AG10803 (cell line): ENCODE results near the gene NUCKS1.

Experiments used
- DNase-seq: peaks from one replicate; pipeline ENCODE4 v3.0.0; 2010; ENCODE audit warnings: low read depth
- H3K4me3 ChIP-seq: 2 replicates; pipeline ENCODE4 v1.5.1; 2011; ENCODE audit warnings: mild to moderate bottlenecking, low read length, control low read depth
- TF ChIP-seq, protein P1 (sequence below): conservative IDR thresholded peaks from 2 replicates; pipeline ENCODE4 v1.5.1; 2011; ENCODE audit warnings: mild to moderate bottlenecking, low read length, control low read depth, inconsistent platforms

NUCKS1 gene

DNA sequence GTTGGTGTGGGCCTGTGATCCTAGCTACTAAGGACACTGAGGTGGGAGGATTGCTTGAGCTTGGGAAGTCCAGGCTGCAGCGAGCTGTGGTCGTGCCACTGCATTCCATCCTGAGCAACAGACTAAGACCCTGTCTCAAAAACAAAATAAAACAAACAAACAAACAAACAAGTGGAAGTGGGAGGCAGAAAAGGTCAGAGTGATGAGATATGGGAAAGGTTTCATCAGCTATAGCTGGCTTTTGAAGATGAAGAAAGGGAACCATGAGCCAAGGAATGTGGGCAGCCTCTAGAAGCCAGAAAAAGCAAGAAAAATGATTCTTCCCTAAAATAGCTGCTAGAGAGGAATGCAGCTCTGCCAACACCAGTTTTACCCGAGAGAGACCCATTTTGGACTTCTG, 10.6 kb upstream of the NUCKS1 start:
- no peak for DNase-seq
- TF ChIP-seq, protein P1, sequence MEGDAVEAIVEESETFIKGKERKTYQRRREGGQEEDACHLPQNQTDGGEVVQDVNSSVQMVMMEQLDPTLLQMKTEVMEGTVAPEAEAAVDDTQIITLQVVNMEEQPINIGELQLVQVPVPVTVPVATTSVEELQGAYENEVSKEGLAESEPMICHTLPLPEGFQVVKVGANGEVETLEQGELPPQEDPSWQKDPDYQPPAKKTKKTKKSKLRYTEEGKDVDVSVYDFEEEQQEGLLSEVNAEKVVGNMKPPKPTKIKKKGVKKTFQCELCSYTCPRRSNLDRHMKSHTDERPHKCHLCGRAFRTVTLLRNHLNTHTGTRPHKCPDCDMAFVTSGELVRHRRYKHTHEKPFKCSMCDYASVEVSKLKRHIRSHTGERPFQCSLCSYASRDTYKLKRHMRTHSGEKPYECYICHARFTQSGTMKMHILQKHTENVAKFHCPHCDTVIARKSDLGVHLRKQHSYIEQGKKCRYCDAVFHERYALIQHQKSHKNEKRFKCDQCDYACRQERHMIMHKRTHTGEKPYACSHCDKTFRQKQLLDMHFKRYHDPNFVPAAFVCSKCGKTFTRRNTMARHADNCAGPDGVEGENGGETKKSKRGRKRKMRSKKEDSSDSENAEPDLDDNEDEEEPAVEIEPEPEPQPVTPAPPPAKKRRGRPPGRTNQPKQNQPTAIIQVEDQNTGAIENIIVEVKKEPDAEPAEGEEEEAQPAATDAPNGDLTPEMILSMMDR: no peak
- no peak overlapping the region for H3K4me3 ChIP-seq

DNA sequence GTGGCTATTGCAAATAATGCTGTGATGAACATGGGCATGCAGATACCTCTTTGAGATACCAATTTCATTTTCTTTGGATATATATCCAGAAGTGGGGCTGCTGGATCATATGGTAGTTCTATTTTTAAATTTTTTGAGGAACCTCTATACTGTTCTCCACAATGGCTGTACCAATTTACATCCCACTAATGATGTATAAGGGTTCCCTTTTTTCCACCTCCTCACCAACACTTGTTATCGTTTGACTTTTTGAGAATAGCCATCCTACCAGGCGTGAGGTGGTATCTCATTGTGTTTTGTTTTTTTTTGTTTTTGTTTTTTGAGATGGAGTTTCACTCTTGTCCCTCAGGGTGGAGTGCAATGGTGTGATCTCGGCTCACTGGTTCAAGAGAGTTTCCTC, 6.6 kb upstream of the NUCKS1 start:
- TF ChIP-seq, protein P1: no peak
- no peak overlapping the region for H3K4me3 ChIP-seq
- DNase-seq: no peak

DNA sequence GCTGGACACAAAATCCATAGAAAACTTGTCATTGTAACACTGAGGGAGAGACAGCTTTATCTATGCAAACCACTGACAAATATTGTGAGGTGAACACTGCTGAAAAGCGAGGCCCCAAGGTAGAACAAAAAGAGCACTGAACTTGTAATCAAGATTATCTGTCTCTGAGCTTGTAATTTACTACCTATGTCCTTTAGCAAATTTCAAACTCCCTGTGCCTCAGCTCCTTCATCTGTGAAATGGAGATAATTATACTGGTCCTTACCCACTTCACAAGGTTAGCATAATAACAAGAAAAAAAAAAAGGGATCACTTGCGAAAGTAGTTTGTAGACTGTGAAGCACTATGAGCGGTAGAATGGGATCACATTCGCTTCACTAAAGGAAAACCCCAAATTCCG, 4.9 kb upstream of the NUCKS1 start:
- H3K4me3 ChIP-seq: no peak overlapping the region
- TF ChIP-seq, protein P1: no peak
- DNase-seq: no peak

DNA sequence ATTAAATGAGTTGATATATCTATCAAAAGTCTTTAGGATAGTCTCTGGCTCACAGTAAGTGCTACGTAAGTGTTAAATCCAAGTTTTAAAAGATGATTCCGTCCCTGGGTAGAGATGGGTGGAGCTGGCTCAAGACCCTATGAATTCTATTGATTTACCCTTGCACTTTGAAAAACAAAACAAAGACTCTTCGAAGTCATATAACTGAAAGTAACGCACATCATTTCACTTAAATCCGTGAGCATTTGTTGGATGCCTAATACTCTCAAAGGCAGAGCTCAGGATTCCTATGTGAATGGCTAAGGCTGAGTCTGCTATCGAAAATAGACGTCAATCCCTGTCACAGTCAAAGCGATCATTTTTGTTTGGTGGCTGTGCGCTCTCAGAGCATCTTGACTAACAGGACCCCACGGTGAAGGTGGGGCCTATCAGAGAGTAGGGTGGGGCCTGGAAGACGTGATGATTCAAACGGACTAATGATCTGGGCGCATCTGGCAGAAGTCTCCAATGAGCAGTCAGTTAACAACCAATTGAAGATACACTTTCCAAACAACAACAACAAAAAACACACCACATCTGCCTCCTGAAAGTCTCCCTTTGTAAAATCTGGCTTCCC, 1.2 kb upstream of the NUCKS1 start:
- H3K4me3 ChIP-seq: no peak overlapping the region
- DNase-seq: no peak

DNA sequence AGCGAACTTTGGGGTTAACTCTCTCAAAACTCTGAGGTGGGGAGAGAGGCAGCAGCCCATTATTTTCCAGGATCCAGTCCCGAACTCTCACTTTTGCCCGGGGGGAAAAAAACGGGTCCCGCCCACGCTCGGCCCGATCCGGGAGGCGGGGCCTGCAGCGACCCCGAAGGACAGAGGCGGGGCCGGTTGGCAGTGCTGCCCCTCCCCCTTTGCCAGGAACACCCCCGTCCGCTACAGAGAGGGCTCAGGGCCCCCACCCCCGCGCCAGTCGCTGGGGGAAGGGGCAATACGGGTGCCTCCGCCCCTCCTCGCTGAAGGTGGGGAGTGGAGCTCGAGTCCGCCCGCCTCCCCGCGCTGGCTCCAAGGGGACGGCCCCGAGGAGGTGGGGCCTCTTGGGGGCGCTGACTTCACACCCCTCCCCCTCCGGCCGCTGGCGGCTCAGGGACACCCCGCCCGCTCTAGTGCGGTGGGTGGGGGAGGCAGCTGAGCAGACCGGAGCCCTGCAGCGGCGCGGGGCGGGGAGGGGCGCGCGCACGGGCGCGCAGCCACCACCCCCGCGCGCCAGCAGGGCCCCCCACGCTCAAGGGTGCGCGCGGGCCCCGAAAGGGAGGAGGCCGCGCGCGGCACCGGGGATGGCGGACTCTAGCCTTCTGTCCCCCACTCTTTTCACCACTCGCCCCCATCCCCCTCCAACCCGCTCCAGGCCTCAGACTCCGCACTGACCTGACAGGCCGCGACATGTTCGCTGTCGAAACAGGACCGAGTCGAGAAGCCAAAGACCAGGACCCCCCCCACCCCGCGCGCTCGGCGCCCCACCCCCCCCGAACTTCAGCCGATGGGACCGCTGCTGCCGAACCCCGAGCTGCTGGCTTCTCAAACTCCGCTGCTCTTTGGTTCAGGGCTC, 496 bp downstream of the NUCKS1 start:
- peak overlapping the region; percentile 65 for H3K4me3 ChIP-seq
- DNase-seq: peak; percentile 95
- TF ChIP-seq, protein P1: no peak

More for the DNA sequence above, 1.2 kb upstream of the NUCKS1 start:
- TF ChIP-seq, protein P1: no peak

DNA sequence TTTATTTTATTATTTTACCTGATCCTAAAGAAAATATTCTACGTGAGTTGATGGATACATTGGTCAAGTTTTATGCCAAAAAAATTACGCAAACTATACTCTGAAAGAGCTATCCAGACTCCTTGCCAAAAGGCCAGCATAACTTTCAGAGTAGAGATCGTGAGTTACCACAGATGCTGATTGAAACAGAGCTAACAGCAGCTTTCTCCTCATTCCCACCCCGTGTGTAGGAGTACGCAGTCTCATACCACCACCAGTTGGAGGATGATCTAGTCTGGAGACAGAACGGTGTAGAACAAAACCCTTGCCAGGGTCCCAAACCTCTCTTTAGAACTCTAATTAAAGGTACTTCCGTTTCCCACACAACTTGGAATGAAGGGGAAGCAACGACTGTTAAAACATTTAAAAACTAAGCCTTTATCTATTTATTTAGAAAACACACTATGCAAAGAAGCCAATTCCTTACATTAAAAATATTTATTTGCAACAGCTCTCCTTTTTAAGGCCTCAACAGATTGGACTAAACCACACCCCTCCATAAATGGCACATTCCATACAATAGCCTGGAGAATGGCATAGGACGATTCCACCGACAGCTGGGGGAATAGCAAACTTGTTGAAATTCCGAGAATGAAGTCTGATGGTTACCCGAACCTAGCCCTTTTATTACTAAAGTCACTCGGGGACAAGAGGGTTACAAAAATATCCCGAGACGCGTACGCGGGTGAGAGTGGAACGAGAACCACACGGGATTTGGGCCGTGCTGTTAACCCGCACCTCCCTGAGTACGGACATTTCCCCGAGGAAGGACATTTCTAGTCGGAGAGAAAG, 1.4 kb downstream of the NUCKS1 start:
- TF ChIP-seq, protein P1: no peak
- DNase-seq: peak; percentile 84
- H3K4me3 ChIP-seq: peak overlapping the region; percentile 65
